Fibroblast of pulmonary artery (primary cell): ENCODE measurements around the gene HOXA5.

Source experiments
- DNase-seq: peaks from one replicate; pipeline ENCODE4 v3.0.0-alpha.2; 2010; ENCODE audit warnings: low read depth
- H3K4me3 ChIP-seq: replicated peaks from 2 replicates; pipeline ENCODE4 v1.5.1; 2011; ENCODE audit warnings: low read depth, mild to moderate bottlenecking, control low read depth, low read length, moderate library complexity
- CTCF ChIP-seq: IDR thresholded peaks from 2 replicates; pipeline ENCODE4 v1.5.1; 2011; ENCODE audit warnings: mild to moderate bottlenecking, control low read depth, low read length, inconsistent platforms; ENCODE audit errors: missing control alignments

The HOXA5 gene

GRCh38 chr7:27147199-27148030, 3.9 kb upstream of the HOXA5 start, which contains the start of gene HOXA6:
Gene HOXA6, minus strand, starts transcription at chr7:27147774. Its CDS starts 25 bp downstream, at chr7:27147749.
- no peak for TF ChIP-seq CTCF
- H3K4me3 ChIP-seq, result no peak within 1 kb of the TSS
- no peak for DNase-seq

GRCh38 chr7:27146491-27147198, 3.2 kb upstream of the HOXA5 start:
- no peak for DNase-seq
- H3K4me3 ChIP-seq, result no peak overlapping the region
- TF ChIP-seq CTCF, result no peak

GRCh38 chr7:27145914-27146412, 2.5 kb upstream of the HOXA5 start:
- no peak for TF ChIP-seq CTCF
- no peak overlapping the region for H3K4me3 ChIP-seq
- no peak for DNase-seq

GRCh38 chr7:27145165-27145913, 1.9 kb upstream of the HOXA5 start:
- H3K4me3 ChIP-seq, result no peak overlapping the region
- no peak for TF ChIP-seq CTCF
- DNase-seq, result no peak

GRCh38 chr7:27144781-27145164, 1.3 kb upstream of the HOXA5 start:
- no peak for DNase-seq
- TF ChIP-seq CTCF, result no peak
- no peak overlapping the region for H3K4me3 ChIP-seq

- no peak for TF ChIP-seq CTCF
- no peak for DNase-seq
- H3K4me3 ChIP-seq, result no peak overlapping the region
Measured at GRCh38 chr7:27143950-27144780, 684 bp upstream of the HOXA5 start.
